Stimulated activated CD4-positive, alpha-beta T cell treated with anti-CD3 and anti-CD28 coated beads, Interleukin-4, amount 100 ng/mL, for 24 hours (primary cell): Measurements from ENCODE around the gene MYMK.

Source experiments
- DNase-seq: peaks from one replicate; pipeline ENCODE4 v3.0.0-alpha.2; 2020

MYMK gene

GRCh38 chr9:133557581-133557980 is 32.8 kb upstream of the MYMK start:
- DNase-seq: no peak

GRCh38 chr9:133556354-133556753 is 31.6 kb upstream of the MYMK start:
- DNase-seq: no peak

- no peak for DNase-seq
Observed at GRCh38 chr9:133554729-133555128, 30.0 kb upstream of the MYMK start.

GRCh38 chr9:133553973-133554713 is 29.4 kb upstream of the MYMK start:
- DNase-seq: no peak

- DNase-seq: no peak
Observed at GRCh38 chr9:133553123-133553522, 28.4 kb upstream of the MYMK start.

GRCh38 chr9:133552236-133552635 is 27.5 kb upstream of the MYMK start:
- no peak for DNase-seq

- no peak for DNase-seq
Observed at GRCh38 chr9:133551446-133551845, 26.7 kb upstream of the MYMK start.

GRCh38 chr9:133547116-133547515 is 22.4 kb upstream of the MYMK start:
- DNase-seq: no peak

- DNase-seq: no peak
Observed at GRCh38 chr9:133546287-133546680, 21.5 kb upstream of the MYMK start.

GRCh38 chr9:133545494-133546286 is 20.9 kb upstream of the MYMK start:
- DNase-seq: no peak

GRCh38 chr9:133543772-133544467 is 19.2 kb upstream of the MYMK start:
- no peak for DNase-seq

- no peak for DNase-seq
Observed at GRCh38 chr9:133542002-133542401, 17.2 kb upstream of the MYMK start.

- DNase-seq: no peak
Observed at GRCh38 chr9:133540698-133541025, 15.9 kb upstream of the MYMK start.

GRCh38 chr9:133539991-133540697 is 15.4 kb upstream of the MYMK start:
- DNase-seq: no peak

- no peak for DNase-seq
Observed at GRCh38 chr9:133538851-133539833, 14.4 kb upstream of the MYMK start.

GRCh38 chr9:133538176-133538575 is 13.4 kb upstream of the MYMK start:
- no peak for DNase-seq

- DNase-seq: no peak
Observed at GRCh38 chr9:133537257-133537656, 12.5 kb upstream of the MYMK start.

GRCh38 chr9:133536536-133536935 is 11.8 kb upstream of the MYMK start:
- no peak for DNase-seq

GRCh38 chr9:133536080-133536479 is 11.3 kb upstream of the MYMK start:
- DNase-seq: no peak

GRCh38 chr9:133535306-133535877 is 10.6 kb upstream of the MYMK start:
- no peak for DNase-seq
